Measurements from ENCODE around the gene CLEC4F.

- TF ChIP-seq CTCF (IDR thresholded peaks at IDR 0.05) (no peak), POLR2A (IDR thresholded peaks at IDR 0.05) (no peak)
Observed at GRCh38 chr2:70827388-70827787, 7.0 kb upstream of the CLEC4F start.

Data from Peyer's patch (tissue), 4 donors.